Upper lobe of left lung (tissue), 4 donors: Measurements from ENCODE around the gene KIAA0232.

Experiments used
- POLR2A ChIP-seq, 4 donors: fragments of 450-650 bp; IDR thresholded peaks; one replicate each; pipeline ENCODE4 v1.5.1; 2016 to 2017; ENCODE audit warnings: antibody characterized with exemption in 4 of 4, mild to moderate bottlenecking in 2 of 4
- POLR2AphosphoS5 ChIP-seq, 2 donors: sonication (generic); formaldehyde crosslinking; IDR thresholded peaks; one replicate each; pipeline ENCODE4 v1.5.1; 2017; ENCODE audit warnings: antibody characterized with exemption in 2 of 2

GRCh38 chr4:6788123-6788522 lies 5.6 kb downstream of the KIAA0232 start:
- no peak for TF ChIP-seq POLR2A (IDR thresholded peaks at IDR 0.05)
- no peak for TF ChIP-seq POLR2AphosphoS5 (IDR thresholded peaks at IDR 0.05)
